ENCODE results near the gene MYH10.

DNA sequence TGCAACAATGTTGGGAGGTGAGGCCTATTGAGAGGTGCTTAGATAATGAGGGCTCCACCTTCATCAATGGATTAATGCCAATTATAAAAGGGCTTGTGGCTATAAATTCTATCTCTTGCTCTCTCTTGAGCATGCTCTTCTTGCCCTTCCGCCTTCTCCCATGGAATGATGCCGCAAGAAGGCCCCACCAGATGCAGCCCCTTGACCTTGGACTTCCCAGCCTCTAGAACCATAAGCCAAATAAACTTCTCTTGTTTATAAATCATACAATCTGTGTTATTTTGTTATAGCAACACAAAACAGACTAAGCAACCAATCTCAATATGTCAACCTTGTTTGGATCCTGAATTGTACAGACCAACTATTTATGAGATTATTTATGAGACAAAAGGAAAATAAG lies 20.0 kb downstream of the MYH10 start:
- TF ChIP-seq POLR2AphosphoS5 (IDR thresholded peaks at IDR 0.05; ENCODE audit: borderline replicate concordance, low read depth, low read length), result no peak
- TF ChIP-seq EZH2 (IDR thresholded peaks at IDR 0.05), result no peak
- TF ChIP-seq FOXP2 (optimal IDR thresholded peaks at IDR 0.05; ENCODE audit: control extremely low read depth, extremely low read length, insufficient read depth), result no peak
